Spleen (tissue), 11 donors: ENCODE measurements around the gene ZNF30. TPM values are rescaled to one million over a fixed set of nuclear protein-coding genes. Genes with fewer than 3 reads are reported as not detected.
A peak's percentile ranks its signal among the peaks of the same experiment; 100 is the strongest.

Source experiments
- DNase-seq: peaks from one replicate; pipeline ENCODE4 v3.0.0-alpha.2; 2020
- H3K27ac ChIP-seq, 8 donors: fragments of 200-600 bp; sonication (generic) in 7 of 8; 1 replicate in 4 of 8; 2 replicates in 4 of 8; pipeline versions ENCODE4 v1.5.0 to v1.8.0; 2016 to 2021; ENCODE audit warnings: inconsistent platforms in 4 of 8, mild to moderate bottlenecking in 4 of 8, moderate library complexity in 1 of 8
- H3K27me3 ChIP-seq, 7 donors: fragments of 200-600 bp; sonication (generic) in 6 of 7; replicated peaks in 1 of 7; 1 replicate in 4 of 7; 2 replicates in 3 of 7; pipeline versions ENCODE4 v1.5.0 to v1.8.0; 2016 to 2021; ENCODE audit warnings: inconsistent platforms in 3 of 7, mild to moderate bottlenecking in 1 of 7
- H3K36me3 ChIP-seq, 6 donors: fragments of 200-600 bp; sonication (generic) in 5 of 6; 1 replicate in 4 of 6; 2 replicates in 2 of 6; pipeline versions ENCODE4 v1.5.0 to v1.8.0; 2016 to 2021; ENCODE audit warnings: inconsistent platforms in 2 of 6
- H3K4me1 ChIP-seq, 6 donors: fragments of 200-600 bp; sonication (generic) in 5 of 6; 1 replicate in 3 of 6; 2 replicates in 3 of 6; pipeline versions ENCODE4 v1.5.0 to v1.8.0; 2016 to 2021; ENCODE audit warnings: inconsistent platforms in 3 of 6
- H3K4me3 ChIP-seq, 8 donors: fragments of 200-600 bp; sonication (generic) in 7 of 8; 1 replicate in 4 of 8; 2 replicates in 4 of 8; pipeline versions ENCODE4 v1.5.0 to v1.8.0; 2016 to 2021; ENCODE audit warnings: inconsistent platforms in 4 of 8, mild to moderate bottlenecking in 4 of 8, moderate library complexity in 2 of 8
- H3K9me3 ChIP-seq, 8 donors: fragments of 200-600 bp; sonication (generic) in 7 of 8; 1 replicate in 4 of 8; 2 replicates in 4 of 8; pipeline versions ENCODE4 v1.5.0 to v1.8.0; 2016 to 2021; ENCODE audit warnings: inconsistent platforms in 4 of 8
- POLR2A ChIP-seq, 3 donors: fragments of 450-650 bp; IDR thresholded peaks; one replicate each; pipeline ENCODE4 v1.5.1; 2017; ENCODE audit warnings: antibody characterized with exemption in 3 of 3, mild to moderate bottlenecking in 1 of 3
- POLR2AphosphoS5 ChIP-seq, 3 donors: sonication (generic); formaldehyde crosslinking; IDR thresholded peaks; one replicate each; pipeline ENCODE4 v1.5.1; 2017; ENCODE audit warnings: antibody characterized with exemption in 3 of 3
- WGBS, 5 donors: extraction: QIAGEN DNeasy Blood & Tissue Kit in 3 of 5; methylation state at CpG; one replicate each; pipeline versions ENCODE4 v1.1.5 to v1.1.7; 2013 to 2018; 5-methylcytosine and 5-hydroxymethylcytosine counted together
- intact Hi-C: fragments of 100-400 bp; cut with DNase I; formaldehyde crosslinking; loops from one replicate; pipeline ENCODE4 v1.15.0; 2023; ENCODE audit warnings: low total_unique reads
- polyA plus RNA-seq, 3 donors: library from polyadenylated mRNA; stranded (reverse); fragments of 200-250 nt; gene quantifications; one replicate each; pipeline ENCODE4 v1.2.1, GENCODE V29; 2013
- total RNA-seq, 7 donors: library from RNA; depleted of rRNA in 3 of 7; stranded (reverse); fragments of >200 nt in 3 of 7; fragmentation: NEBNext Ultra II Directional in 4 of 7; extraction: Animal tissue kit (Norgen Biotek cat#: 25700) in 4 of 7; gene quantifications; one replicate each; pipeline versions ENCODE4 v1.1.0 to v1.2.1, GENCODE V29; 2016 to 2021
- TF ChIP-seq, protein P1 (sequence below), 11 experiments: fragments of 200-600 bp in 7 of 11; fragments of 450-650 bp in 4 of 11; sonication (generic) in 4 of 11; IDR thresholded peaks in 8 of 11; conservative IDR thresholded peaks in 3 of 11; 1 replicate in 7 of 11; 2 replicates in 4 of 11; pipeline versions ENCODE4 v1.4.0 to v1.8.0; 2016 to 2021; ENCODE audit warnings: antibody characterized with exemption in 11 of 11, inconsistent platforms in 4 of 11, mild to moderate bottlenecking in 1 of 11
- donor health status: healthy with polysubstance abuse.
- donor health status: DM: no; HTN: no; CAD: no; lungs with moderate emphysema.
- donor health status: DM: no; HTN: no; CAD: no.
- donor health status: Bipolar disorder and iron deficiency.
- donor health status: healthy.
- donor health status: DM: no; HTN: no; CAD: no.
- donor health status: DM: yes; HTN: yes; CAD: no.

Gene ZNF30
- total and polyA plus RNA-seq, 10 donors: 2.0 to 23.5 (median 3.3) TPM

GRCh38 chr19:34982275-34982674, 55.6 kb downstream of the ZNF30 start:
- no peaks in the 10 kb centered on the region for H3K36me3 ChIP-seq
- DNase-seq: no peak
- 74 to 84% (median 83%) methylated on average over 5 of the region's 5 CpGs for WGBS, 5 donors
- no peaks in the 10 kb centered on the region for H3K9me3 ChIP-seq
- H3K4me3 ChIP-seq: no peak overlapping the region
- H3K27ac ChIP-seq: no peak overlapping the region
- intact Hi-C loops: no loop called here
- TF ChIP-seq POLR2A (IDR thresholded peaks at IDR 0.05): no peak
- TF ChIP-seq POLR2AphosphoS5 (IDR thresholded peaks at IDR 0.05): no peak
- TF ChIP-seq, protein P1, sequence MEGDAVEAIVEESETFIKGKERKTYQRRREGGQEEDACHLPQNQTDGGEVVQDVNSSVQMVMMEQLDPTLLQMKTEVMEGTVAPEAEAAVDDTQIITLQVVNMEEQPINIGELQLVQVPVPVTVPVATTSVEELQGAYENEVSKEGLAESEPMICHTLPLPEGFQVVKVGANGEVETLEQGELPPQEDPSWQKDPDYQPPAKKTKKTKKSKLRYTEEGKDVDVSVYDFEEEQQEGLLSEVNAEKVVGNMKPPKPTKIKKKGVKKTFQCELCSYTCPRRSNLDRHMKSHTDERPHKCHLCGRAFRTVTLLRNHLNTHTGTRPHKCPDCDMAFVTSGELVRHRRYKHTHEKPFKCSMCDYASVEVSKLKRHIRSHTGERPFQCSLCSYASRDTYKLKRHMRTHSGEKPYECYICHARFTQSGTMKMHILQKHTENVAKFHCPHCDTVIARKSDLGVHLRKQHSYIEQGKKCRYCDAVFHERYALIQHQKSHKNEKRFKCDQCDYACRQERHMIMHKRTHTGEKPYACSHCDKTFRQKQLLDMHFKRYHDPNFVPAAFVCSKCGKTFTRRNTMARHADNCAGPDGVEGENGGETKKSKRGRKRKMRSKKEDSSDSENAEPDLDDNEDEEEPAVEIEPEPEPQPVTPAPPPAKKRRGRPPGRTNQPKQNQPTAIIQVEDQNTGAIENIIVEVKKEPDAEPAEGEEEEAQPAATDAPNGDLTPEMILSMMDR (IDR thresholded peaks at IDR 0.05 in 8 of 11, conservative IDR thresholded peaks at IDR 0.05 in 3 of 11): no peak
- no peaks in the 10 kb centered on the region for H3K27me3 ChIP-seq
- peaks cover 13 to 21% (median 17%) of the 10 kb centered on the region in 6 donors for H3K4me1 ChIP-seq

- Histone ChIP-seq H3K4me3 (no peak overlapping the region), H3K27ac (no peak overlapping the region), H3K27me3 (no peaks in the 10 kb centered on the region), H3K4me1 (peaks cover 13 to 27% (median 18%) of the 10 kb centered on the region in 6 donors), H3K9me3 (no peaks in the 10 kb centered on the region), H3K36me3 (no peaks in the 10 kb centered on the region)
- WGBS, 5 donors: 70 to 91% (median 79%) methylated on average over 4 of the region's 4 CpGs
- TF ChIP-seq POLR2AphosphoS5 (IDR thresholded peaks at IDR 0.05): no peak
- no peak for TF ChIP-seq POLR2A (IDR thresholded peaks at IDR 0.05)
- TF ChIP-seq, protein P1 (IDR thresholded peaks at IDR 0.05 in 8 of 11, conservative IDR thresholded peaks at IDR 0.05 in 3 of 11): no peak
- DNase-seq: no peak
- intact Hi-C loops: no loop called here
Observed at GRCh38 chr19:34983786-34984185, 57.1 kb downstream of the ZNF30 start.

- Histone ChIP-seq H3K36me3 (no peaks in the 10 kb centered on the region), H3K4me1 (peaks cover 13 to 30% (median 18%) of the 10 kb centered on the region in 6 donors), H3K27ac (peak overlapping the region in 1 of 8 donors; percentile 67), H3K4me3 (no peak overlapping the region), H3K9me3 (no peaks in the 10 kb centered on the region), H3K27me3 (no peaks in the 10 kb centered on the region)
- intact Hi-C loops: no loop called here
- 89 to 98% (median 93%) methylated on average over 3 of the region's 3 CpGs for WGBS, 5 donors
- no peak for DNase-seq
- TF ChIP-seq POLR2AphosphoS5 (IDR thresholded peaks at IDR 0.05) (no peak), POLR2A (IDR thresholded peaks at IDR 0.05) (no peak)
- TF ChIP-seq, protein P1 (IDR thresholded peaks at IDR 0.05 in 8 of 11, conservative IDR thresholded peaks at IDR 0.05 in 3 of 11): no peak
Observed at GRCh38 chr19:34984287-34984686, 57.6 kb downstream of the ZNF30 start.

GRCh38 chr19:34985249-34986022, 58.7 kb downstream of the ZNF30 start:
- no peaks in the 10 kb centered on the region for H3K9me3 ChIP-seq
- no peaks in the 10 kb centered on the region for H3K36me3 ChIP-seq
- TF ChIP-seq POLR2A (IDR thresholded peaks at IDR 0.05) (no peak), POLR2AphosphoS5 (IDR thresholded peaks at IDR 0.05) (peak in 2 of 3 donors; percentile 69 to 73)
- TF ChIP-seq, protein P1 (IDR thresholded peaks at IDR 0.05 in 8 of 11, conservative IDR thresholded peaks at IDR 0.05 in 3 of 11): no peak
- no peak for DNase-seq
- H3K27me3 ChIP-seq: no peaks in the 10 kb centered on the region
- H3K4me3 ChIP-seq: no peak overlapping the region
- H3K4me1 ChIP-seq: peaks cover 13 to 35% (median 18%) of the 10 kb centered on the region in 6 donors
- intact Hi-C loops: no loop called here
- 10 to 13% (median 11%) methylated on average over 6 to 7 of the region's 7 CpGs for WGBS, 5 donors
- H3K27ac ChIP-seq: peak overlapping the region; percentile 1 to 78 (median 66)
